Parathyroid adenoma (tissue), 2 donors: ENCODE results near the gene TRIM28.

Source experiments
- H2AFZ ChIP-seq: fragments of 300-600 bp; sonication (generic); one replicate; pipeline ENCODE4 v1.7.0; 2017; ENCODE audit warnings: antibody characterized with exemption, mild to moderate bottlenecking
- H3K27ac ChIP-seq: fragments of 300-600 bp; sonication (generic); one replicate; pipeline ENCODE4 v1.7.0; 2017
- H3K27me3 ChIP-seq: fragments of 300-600 bp; sonication (generic); one replicate; pipeline ENCODE4 v1.7.0; 2017; ENCODE audit warnings: low read length; ENCODE audit not compliant: control insufficient read depth, insufficient read depth
- H3K36me3 ChIP-seq: fragments of 300-600 bp; sonication (generic); one replicate; pipeline ENCODE4 v1.7.0; 2017; ENCODE audit warnings: low read length; ENCODE audit not compliant: control insufficient read depth, insufficient read depth
- H3K4me1 ChIP-seq: fragments of 300-600 bp; sonication (generic); one replicate; pipeline ENCODE4 v1.7.0; 2017; ENCODE audit warnings: control low read depth
- H3K4me2 ChIP-seq: fragments of 300-600 bp; sonication (generic); one replicate; pipeline ENCODE4 v1.7.0; 2017; ENCODE audit warnings: low read length
- H3K4me3 ChIP-seq: fragments of 300-600 bp; sonication (generic); one replicate; pipeline ENCODE4 v1.7.0; 2017; ENCODE audit warnings: low read depth, low read length
- H3K79me2 ChIP-seq: fragments of 300-600 bp; sonication (generic); one replicate; pipeline ENCODE4 v1.7.0; 2017; ENCODE audit warnings: control low read depth
- H3K9ac ChIP-seq: fragments of 300-600 bp; sonication (generic); one replicate; pipeline ENCODE4 v1.7.0; 2017; ENCODE audit warnings: mild to moderate bottlenecking
- H3K9me3 ChIP-seq: fragments of 300-600 bp; sonication (generic); one replicate; pipeline ENCODE4 v1.7.0; 2017; ENCODE audit warnings: low read length; ENCODE audit not compliant: control insufficient read depth
- TF ChIP-seq, protein P1 (sequence below): fragments of 300-600 bp; sonication (generic); IDR thresholded peaks from one replicate; pipeline ENCODE4 v1.7.0; 2017; ENCODE audit warnings: antibody characterized with exemption, mild to moderate bottlenecking
- donor health status: primary hyperparathyroidism.

The TRIM28 gene

DNA sequence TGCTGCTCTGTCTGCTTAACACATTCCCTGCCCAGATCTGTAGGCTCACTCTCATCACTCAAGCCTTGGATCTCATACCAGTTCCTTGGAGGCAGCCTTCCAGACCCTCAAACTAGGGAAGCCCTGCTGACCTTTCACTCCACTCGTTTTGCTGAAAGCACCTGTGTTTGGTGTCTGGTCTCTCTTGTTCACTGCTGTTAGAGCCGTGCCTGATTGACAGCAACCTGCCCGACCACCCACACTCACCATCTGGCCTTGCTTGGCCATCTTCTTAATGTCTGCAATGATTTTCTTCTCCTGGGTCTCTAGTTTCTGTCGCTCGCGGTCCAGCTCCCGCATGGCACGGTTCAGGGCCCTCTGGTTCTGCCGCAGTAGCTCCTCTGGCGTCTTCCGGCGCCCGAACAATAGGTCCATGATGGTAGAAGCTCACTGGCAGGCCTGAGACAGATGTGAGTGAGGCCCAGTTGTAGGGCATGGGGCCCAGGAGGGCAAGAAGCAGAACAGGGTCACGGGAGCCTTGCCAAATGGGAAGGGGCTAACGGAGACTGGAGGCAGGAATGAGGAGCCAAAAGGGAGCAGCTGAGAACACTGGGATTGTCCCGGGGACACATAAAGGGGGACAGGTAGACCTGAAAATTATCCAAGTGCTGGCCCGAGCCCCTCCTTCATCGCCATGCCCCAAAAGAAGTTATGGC is 10.1 kb downstream of the TRIM28 start:
- peak overlapping the region; percentile 81 for H3K4me3 ChIP-seq
- no peaks in the 10 kb centered on the region for H3K9me3 ChIP-seq
- peak overlapping the region; percentile 85 for H3K9ac ChIP-seq
- H3K79me2 ChIP-seq = peaks cover 46% of the 10 kb centered on the region
- H2AFZ ChIP-seq = peak overlapping the region; percentile 78
- peak overlapping the region; percentile 95 for H3K27ac ChIP-seq
- H3K4me1 ChIP-seq = peaks cover 23% of the 10 kb centered on the region
- TF ChIP-seq, protein P1, sequence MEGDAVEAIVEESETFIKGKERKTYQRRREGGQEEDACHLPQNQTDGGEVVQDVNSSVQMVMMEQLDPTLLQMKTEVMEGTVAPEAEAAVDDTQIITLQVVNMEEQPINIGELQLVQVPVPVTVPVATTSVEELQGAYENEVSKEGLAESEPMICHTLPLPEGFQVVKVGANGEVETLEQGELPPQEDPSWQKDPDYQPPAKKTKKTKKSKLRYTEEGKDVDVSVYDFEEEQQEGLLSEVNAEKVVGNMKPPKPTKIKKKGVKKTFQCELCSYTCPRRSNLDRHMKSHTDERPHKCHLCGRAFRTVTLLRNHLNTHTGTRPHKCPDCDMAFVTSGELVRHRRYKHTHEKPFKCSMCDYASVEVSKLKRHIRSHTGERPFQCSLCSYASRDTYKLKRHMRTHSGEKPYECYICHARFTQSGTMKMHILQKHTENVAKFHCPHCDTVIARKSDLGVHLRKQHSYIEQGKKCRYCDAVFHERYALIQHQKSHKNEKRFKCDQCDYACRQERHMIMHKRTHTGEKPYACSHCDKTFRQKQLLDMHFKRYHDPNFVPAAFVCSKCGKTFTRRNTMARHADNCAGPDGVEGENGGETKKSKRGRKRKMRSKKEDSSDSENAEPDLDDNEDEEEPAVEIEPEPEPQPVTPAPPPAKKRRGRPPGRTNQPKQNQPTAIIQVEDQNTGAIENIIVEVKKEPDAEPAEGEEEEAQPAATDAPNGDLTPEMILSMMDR = no peak
- H3K4me2 ChIP-seq = peak overlapping the region; percentile 82
- H3K27me3 ChIP-seq = no peaks in the 10 kb centered on the region
- H3K36me3 ChIP-seq = no peaks in the 10 kb centered on the region

DNA sequence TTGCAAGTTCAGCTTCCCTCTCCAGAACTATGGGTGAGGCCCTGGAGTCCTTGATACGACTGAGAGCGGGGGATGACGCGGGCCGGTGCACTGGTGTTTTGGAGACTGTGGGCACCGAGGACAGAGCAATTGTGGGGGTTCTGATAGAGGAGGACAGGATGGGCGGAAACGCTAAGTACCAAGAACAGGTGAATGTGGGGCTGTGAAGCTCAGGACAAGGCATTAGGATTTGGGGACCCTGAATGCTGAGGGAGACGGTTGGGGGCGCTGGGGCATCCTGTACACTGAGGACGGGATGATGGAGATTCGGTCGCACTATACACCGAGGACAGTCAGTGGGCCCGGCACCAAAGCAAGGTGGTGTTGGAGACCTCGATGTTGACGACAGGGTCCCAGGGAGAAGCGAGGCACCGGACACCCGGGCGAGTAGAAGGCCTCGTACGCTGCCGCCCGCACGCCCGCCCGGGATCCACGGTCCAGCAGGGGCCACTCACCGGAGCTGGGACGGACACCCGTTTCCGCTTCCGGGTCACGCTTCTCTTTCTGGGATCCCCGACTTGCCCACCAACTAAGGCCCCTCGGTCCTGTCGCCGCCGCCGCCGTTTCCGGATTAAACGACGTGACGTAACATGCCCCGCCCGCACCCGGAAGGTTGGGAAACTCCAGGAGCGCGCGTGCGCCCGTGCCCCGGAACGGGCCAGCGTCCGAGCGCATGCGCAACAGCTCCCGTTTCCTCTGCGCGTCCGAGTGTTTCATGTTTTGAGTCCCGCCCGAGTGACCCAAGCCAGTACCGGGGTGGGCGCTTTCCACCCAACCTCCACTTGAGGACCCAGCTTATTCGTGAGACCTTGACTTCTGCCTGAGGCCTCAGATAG is 10.9 kb downstream of the TRIM28 start, which contains the start of gene CHMP2A:
Gene CHMP2A (minus strand): TSS at position 612 of the 875 bp plus-strand sequence. CDS start 893 bp downstream, outside the sequence.
- no peaks in the 10 kb centered on the region for H3K9me3 ChIP-seq
- peak within 1 kb of the TSS; percentile 85 for H3K9ac ChIP-seq
- no peaks in the 10 kb centered on the region for H3K27me3 ChIP-seq
- H3K79me2 ChIP-seq = peaks cover 42% of the 10 kb centered on the region
- TF ChIP-seq, protein P1 = no peak
- peak within 1 kb of the TSS; percentile 95 for H3K27ac ChIP-seq
- no peaks in the 10 kb centered on the region for H3K36me3 ChIP-seq
- peak within 1 kb of the TSS; percentile 82 for H3K4me2 ChIP-seq
- H3K4me3 ChIP-seq = peak within 1 kb of the TSS; percentile 81
- H2AFZ ChIP-seq = peak within 1 kb of the TSS; percentile 78
- peaks cover 25% of the 10 kb centered on the region for H3K4me1 ChIP-seq

DNA sequence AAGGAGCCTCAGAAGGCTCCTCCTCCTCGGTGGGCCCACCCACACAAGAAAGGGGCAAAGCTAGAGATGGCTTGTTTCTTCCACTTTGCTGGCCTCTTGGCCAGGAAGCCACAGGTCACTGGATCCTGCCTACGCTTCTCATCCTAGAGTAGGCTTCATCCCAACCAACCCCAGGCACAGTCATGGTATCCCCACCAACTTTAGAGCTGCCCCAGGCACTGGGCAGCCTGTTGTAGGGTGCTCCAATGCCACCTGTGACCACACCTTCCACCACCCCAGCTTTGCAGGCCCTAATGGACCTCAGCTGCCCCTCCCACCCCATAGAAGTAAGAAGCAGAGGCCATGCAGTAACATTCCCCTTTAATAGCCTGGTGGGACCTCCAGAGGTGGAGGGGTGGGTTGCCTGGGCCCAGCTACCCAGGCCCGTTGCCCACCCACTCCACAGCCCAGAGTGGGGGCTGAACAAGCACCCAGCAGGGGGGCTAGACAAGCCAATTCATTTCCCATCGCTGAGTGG is 11.6 kb downstream of the TRIM28 start:
- peak overlapping the region; percentile 82 for H3K4me2 ChIP-seq
- peaks cover 42% of the 10 kb centered on the region for H3K79me2 ChIP-seq
- H2AFZ ChIP-seq = peak overlapping the region; percentile 78
- H3K9ac ChIP-seq = peak overlapping the region; percentile 85
- peak overlapping the region; percentile 81 for H3K4me3 ChIP-seq
- H3K36me3 ChIP-seq = no peaks in the 10 kb centered on the region
- peaks cover 32% of the 10 kb centered on the region for H3K4me1 ChIP-seq
- no peaks in the 10 kb centered on the region for H3K27me3 ChIP-seq
- H3K9me3 ChIP-seq = no peaks in the 10 kb centered on the region
- TF ChIP-seq, protein P1 = no peak
- H3K27ac ChIP-seq = peak overlapping the region; percentile 95

DNA sequence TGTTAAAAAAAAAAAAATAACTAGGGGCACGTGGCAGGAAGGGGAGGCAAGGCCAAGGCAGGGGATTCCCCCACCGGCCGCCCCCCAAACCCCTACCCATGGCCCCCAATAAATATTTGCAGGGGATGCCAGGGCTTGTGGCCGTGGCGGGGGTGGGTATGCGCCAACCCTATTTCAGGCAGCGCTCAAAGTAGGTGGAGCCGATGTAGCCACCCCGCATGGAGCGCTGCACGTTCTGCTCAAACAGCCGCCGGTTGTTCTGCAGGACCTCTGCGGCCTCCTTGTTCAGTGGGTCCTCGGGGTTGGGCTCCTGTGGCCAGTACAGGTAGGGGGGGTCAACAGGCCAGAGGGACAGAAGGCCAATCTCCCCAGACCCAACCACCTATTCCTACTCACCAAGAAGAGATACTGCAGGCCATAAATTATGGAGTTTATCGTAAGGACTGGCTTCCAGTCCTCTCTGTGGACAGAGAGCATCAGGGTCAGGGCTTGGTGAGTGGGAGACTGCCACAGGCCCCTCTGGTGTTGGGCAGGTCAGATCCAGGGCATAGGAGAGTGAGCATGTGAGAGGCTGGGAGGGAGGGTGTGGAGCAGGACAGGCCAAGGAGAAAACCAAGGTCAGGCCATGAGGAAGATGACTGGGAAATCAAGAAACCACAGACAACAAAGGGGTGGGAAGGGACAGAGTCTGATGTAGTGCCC is 12.2 kb downstream of the TRIM28 start:
- Histone ChIP-seq H3K9me3 (no peaks in the 10 kb centered on the region), H3K4me3 (no peak overlapping the region), H3K27ac (peak overlapping the region; percentile 95), H3K4me1 (peaks cover 32% of the 10 kb centered on the region), H3K79me2 (peaks cover 42% of the 10 kb centered on the region), H2AFZ (no peak overlapping the region), H3K9ac (no peak overlapping the region), H3K36me3 (no peaks in the 10 kb centered on the region), H3K4me2 (peak overlapping the region; percentile 35), H3K27me3 (no peaks in the 10 kb centered on the region)
- TF ChIP-seq, protein P1 = no peak
